DOHH2 (cell line): ENCODE results near the gene PCDHGA7.

Experiments
- EZH2phosphoT487 ChIP-seq: fragments of 200-600 bp; sonication (generic); IDR thresholded peaks from 2 replicates; pipeline ENCODE4 v1.6.1; 2017; ENCODE audit warnings: borderline replicate concordance, mild to moderate bottlenecking, antibody characterized with exemption, low read length, moderate library complexity, mixed read lengths
- TF ChIP-seq, protein P1 (sequence below): fragments of 200-600 bp; sonication (generic); IDR thresholded peaks from one replicate; pipeline ENCODE4 v1.5.1; 2014; ENCODE audit warnings: antibody characterized with exemption, mild to moderate bottlenecking, low read depth, low read length; ENCODE audit not compliant: poor library complexity, severe bottlenecking

DNA sequence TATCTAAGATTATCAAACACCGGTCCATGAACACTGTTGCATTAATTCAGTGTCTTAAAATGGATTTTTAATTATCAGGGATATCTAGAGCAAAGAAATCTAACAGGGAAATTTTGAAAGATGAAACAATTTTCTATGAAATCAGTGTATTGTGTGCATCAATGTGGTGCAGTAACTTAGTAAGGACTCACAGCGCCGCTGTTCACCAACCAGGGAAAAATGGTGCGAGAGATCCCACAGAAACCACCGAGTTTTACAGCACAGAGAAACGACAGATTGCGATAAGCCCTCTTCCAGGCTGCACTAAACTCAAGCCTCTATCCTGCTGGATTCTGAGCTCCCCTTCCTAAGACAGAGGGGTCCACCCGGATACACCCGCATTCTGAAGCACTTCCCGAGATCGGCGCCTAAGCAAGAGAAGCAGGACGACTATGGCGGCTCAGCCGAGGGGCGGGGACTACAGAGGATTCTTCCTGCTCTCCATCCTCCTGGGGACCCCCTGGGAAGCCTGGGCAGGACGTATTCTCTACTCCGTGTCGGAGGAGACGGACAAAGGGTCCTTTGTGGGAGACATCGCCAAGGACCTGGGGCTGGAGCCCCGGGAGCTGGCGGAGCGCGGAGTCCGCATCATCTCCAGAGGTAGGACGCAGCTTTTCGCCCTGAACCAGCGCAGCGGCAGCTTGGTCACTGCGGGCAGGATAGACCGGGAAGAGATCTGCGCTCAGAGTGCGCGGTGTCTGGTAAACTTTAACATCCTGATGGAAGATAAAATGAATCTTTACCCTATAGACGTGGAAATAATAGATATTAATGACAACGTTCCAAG, at the start of gene PCDHGA7:
- TF ChIP-seq, protein P1, sequence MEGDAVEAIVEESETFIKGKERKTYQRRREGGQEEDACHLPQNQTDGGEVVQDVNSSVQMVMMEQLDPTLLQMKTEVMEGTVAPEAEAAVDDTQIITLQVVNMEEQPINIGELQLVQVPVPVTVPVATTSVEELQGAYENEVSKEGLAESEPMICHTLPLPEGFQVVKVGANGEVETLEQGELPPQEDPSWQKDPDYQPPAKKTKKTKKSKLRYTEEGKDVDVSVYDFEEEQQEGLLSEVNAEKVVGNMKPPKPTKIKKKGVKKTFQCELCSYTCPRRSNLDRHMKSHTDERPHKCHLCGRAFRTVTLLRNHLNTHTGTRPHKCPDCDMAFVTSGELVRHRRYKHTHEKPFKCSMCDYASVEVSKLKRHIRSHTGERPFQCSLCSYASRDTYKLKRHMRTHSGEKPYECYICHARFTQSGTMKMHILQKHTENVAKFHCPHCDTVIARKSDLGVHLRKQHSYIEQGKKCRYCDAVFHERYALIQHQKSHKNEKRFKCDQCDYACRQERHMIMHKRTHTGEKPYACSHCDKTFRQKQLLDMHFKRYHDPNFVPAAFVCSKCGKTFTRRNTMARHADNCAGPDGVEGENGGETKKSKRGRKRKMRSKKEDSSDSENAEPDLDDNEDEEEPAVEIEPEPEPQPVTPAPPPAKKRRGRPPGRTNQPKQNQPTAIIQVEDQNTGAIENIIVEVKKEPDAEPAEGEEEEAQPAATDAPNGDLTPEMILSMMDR, result no peak
- no peak for TF ChIP-seq EZH2phosphoT487
